ENCODE data around the gene CCDC88B.

CCDC88B gene

DNA sequence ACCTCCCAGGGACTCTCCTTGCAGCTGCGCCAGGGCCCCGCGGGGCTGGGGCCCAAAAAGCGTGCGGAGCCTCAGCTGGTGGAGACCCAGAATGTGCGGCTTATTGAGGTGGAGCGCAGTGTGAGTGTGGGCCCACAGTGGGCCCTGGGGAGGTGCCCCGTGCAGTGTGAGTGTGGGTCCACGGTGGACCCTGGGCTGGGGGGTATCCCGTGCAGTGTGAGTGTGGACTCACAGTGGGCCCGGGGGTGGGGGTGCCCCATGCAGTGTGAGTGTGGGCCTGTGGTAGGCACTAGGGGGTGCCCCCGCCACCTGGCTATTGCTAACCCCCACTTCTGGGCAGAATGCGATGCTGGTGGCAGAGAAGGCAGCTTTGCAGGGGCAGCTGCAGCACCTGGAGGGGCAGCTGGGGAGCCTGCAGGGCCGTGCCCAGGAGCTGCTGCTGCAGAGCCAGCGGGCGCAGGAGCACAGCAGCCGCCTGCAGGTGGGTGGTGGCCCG lies 11.2 kb downstream of the CCDC88B start:
- Histone ChIP-seq H3K14ac (ENCODE audit: low read length) (no peak overlapping the region), H2BK15ac (ENCODE audit: low read length) (no peak overlapping the region)
- WGBS, 2 donors (ENCODE audit: extremely low coverage in 2 of 2, insufficient read length in 2 of 2, insufficient replicate concordance in 1 of 2) = no CpG with 5 or more reads among the region's 18 CpGs

DNA sequence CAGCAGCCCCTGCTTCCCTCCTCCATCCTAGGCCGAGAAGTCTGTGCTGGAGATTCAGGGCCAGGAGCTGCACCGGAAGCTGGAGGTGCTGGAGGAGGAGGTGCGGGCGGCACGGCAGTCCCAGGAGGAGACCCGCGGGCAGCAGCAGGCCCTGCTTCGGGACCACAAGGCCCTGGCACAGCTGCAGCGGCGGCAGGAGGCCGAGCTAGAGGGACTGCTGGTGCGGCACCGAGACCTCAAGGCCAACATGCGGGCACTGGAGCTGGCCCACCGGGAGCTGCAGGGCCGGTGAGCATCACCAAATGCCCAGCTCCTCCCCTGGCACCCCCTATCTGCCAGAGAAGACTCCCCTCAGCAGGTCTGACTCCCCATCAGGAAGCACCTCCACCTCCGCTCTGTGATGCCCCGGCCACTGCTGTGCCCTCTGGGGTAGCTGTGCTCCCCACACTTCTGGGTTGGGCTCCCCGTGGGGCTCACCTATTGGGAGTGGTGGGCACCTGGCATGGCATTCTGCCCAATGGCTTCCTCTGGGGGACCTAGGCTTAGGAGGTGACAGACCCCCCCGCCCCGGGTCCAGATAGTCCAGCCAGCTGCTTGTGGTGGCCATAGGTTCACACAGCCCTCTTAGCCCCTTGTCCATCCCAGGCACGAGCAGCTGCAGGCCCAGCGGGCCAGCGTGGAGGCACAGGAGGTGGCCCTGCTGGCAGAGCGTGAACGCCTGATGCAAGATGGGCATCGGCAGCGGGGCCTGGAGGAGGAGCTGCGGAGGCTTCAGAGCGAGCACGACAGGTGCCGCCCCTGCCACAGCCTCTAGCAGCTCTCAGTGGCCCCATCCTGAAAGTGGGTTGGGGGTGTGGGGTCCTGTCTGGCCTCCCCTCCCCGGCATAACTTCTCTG lies 12.3 kb downstream of the CCDC88B start:
- Histone ChIP-seq H2AK5ac (ENCODE audit: low read depth, low read length) (peak overlapping the region; percentile 89), H3K4ac (ENCODE audit: low read length) (peak overlapping the region; percentile 66), H3K4me2 (ENCODE audit: insufficient read depth, low read length, poor library complexity, severe bottlenecking) (no peak overlapping the region), H3K36me3 (replicated peaks in 1 of 2; ENCODE audit: control insufficient read depth in 2 of 2, insufficient read depth in 2 of 2, low read length in 2 of 2) (no peaks in the 10 kb centered on the region), H3K27ac (replicated peaks; ENCODE audit: low read length) (no peak overlapping the region), H2BK5ac (ENCODE audit: low read length) (peak overlapping the region; percentile 39), H3K27me3 (ENCODE audit: control insufficient read depth in 3 of 3, insufficient read depth in 3 of 3, low read depth in 1 of 3, low read length in 3 of 3) (no peaks in the 10 kb centered on the region), H3K4me3 (ENCODE audit: low read length in 2 of 2) (no peak overlapping the region), H2AFZ (ENCODE audit: low read length) (peak overlapping the region; percentile 83), H3K23ac (ENCODE audit: low read depth, low read length, poor library complexity) (peak overlapping the region; percentile 73), H2BK15ac (ENCODE audit: low read length) (peak overlapping the region; percentile 49), H3K14ac (ENCODE audit: low read length) (no peak overlapping the region), H3K9ac (ENCODE audit: low read depth, low read length, poor library complexity) (no peak overlapping the region), H4K8ac (ENCODE audit: low read depth, low read length) (no peak overlapping the region), H4K91ac (ENCODE audit: low read depth, low read length, poor library complexity) (no peak overlapping the region), H2BK120ac (ENCODE audit: low read depth, low read length) (no peak overlapping the region), H3K18ac (ENCODE audit: low read length) (peak overlapping the region; percentile 64), H2BK12ac (ENCODE audit: low read length) (peak overlapping the region; percentile 94), H3K4me1 (ENCODE audit: control insufficient read depth in 2 of 2, insufficient read depth in 1 of 2, low read depth in 1 of 2, low read length in 2 of 2) (peaks cover 19 to 42% of the 10 kb centered on the region in 2 donors), H3K79me1 (ENCODE audit: low read depth, low read length) (peaks cover 4% of the 10 kb centered on the region), H3K9me3 (replicated peaks in 1 of 2; ENCODE audit: control insufficient read depth in 2 of 2, insufficient read depth in 1 of 2, low read depth in 1 of 2, low read length in 2 of 2) (no peaks in the 10 kb centered on the region)
- WGBS, 2 donors (ENCODE audit: extremely low coverage in 2 of 2, insufficient read length in 2 of 2, insufficient replicate concordance in 1 of 2) = no CpG with 5 or more reads among the region's 33 CpGs
- no peak for DNase-seq (ENCODE audit: low spot score)

More for the DNA sequence above, 11.2 kb downstream of the CCDC88B start:
- peak overlapping the region; percentile 53 for H3K4ac ChIP-seq (ENCODE audit: low read length)
- H3K4me1 ChIP-seq (ENCODE audit: control insufficient read depth in 2 of 2, insufficient read depth in 1 of 2, low read depth in 1 of 2, low read length in 2 of 2) = peaks cover 15 to 42% of the 10 kb centered on the region in 2 donors
- no peak overlapping the region for H3K18ac ChIP-seq (ENCODE audit: low read length)
- no peaks in the 10 kb centered on the region for H3K36me3 ChIP-seq (replicated peaks in 1 of 2; ENCODE audit: control insufficient read depth in 2 of 2, insufficient read depth in 2 of 2, low read length in 2 of 2)
- H2BK5ac ChIP-seq (ENCODE audit: low read length) = peak overlapping the region; percentile 82
- H3K27ac ChIP-seq (replicated peaks; ENCODE audit: low read length) = no peak overlapping the region
- no peak overlapping the region for H2BK12ac ChIP-seq (ENCODE audit: low read length)
- H3K79me1 ChIP-seq (ENCODE audit: low read depth, low read length) = peaks cover 4% of the 10 kb centered on the region
- DNase-seq (ENCODE audit: low spot score) = no peak
- no peak overlapping the region for H3K4me2 ChIP-seq (ENCODE audit: insufficient read depth, low read length, poor library complexity, severe bottlenecking)
- peak overlapping the region; percentile 83 for H2AFZ ChIP-seq (ENCODE audit: low read length)
- peak overlapping the region; percentile 31 for H3K23ac ChIP-seq (ENCODE audit: low read depth, low read length, poor library complexity)
- peak overlapping the region; percentile 24 for H4K91ac ChIP-seq (ENCODE audit: low read depth, low read length, poor library complexity)
- H3K4me3 ChIP-seq (ENCODE audit: low read length in 2 of 2) = no peak overlapping the region
- H4K8ac ChIP-seq (ENCODE audit: low read depth, low read length) = no peak overlapping the region
- H3K27me3 ChIP-seq (ENCODE audit: control insufficient read depth in 3 of 3, insufficient read depth in 3 of 3, low read depth in 1 of 3, low read length in 3 of 3) = no peaks in the 10 kb centered on the region
- H3K9me3 ChIP-seq (replicated peaks in 1 of 2; ENCODE audit: control insufficient read depth in 2 of 2, insufficient read depth in 1 of 2, low read depth in 1 of 2, low read length in 2 of 2) = no peaks in the 10 kb centered on the region
- H2BK120ac ChIP-seq (ENCODE audit: low read depth, low read length) = no peak overlapping the region
- H3K9ac ChIP-seq (ENCODE audit: low read depth, low read length, poor library complexity) = peak overlapping the region; percentile 21
- peak overlapping the region; percentile 75 for H2AK5ac ChIP-seq (ENCODE audit: low read depth, low read length)

DNA sequence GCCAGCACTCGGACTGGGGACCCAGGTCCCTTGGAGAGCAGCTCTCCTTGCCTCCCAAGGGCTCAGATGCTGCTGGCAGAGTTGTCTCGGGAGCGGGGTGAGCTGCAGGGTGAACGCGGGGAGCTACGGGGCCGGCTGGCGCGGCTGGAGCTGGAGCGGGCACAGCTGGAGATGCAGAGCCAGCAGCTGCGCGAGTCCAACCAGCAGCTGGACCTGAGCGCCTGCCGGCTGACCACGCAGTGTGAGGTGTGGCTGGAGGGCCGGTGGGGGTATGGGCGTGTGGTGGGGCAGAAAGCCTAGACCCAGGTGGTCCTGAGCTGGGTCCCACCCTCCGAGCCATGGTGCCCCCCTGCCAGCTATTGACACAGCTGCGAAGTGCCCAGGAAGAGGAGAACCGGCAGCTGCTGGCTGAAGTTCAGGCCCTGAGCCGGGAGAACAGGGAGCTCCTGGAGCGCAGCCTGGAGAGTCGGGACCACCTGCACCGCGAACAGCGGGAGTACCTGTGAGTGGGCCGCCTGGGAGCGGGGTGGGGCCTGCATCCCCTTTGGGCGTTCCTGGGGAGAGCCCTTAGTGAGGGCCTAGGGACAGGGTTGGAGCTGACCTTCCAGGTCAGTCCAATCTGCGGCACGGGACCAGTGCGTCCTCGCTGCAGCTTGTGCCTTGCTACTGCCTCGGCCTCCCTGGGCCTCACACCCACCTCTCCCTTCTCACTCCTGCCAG lies 13.2 kb downstream of the CCDC88B start:
- Histone ChIP-seq H3K36me3 (replicated peaks in 1 of 2; ENCODE audit: control insufficient read depth in 2 of 2, insufficient read depth in 2 of 2, low read length in 2 of 2) (no peaks in the 10 kb centered on the region), H2BK15ac (ENCODE audit: low read length) (peak overlapping the region; percentile 55), H3K9me3 (replicated peaks in 1 of 2; ENCODE audit: control insufficient read depth in 2 of 2, insufficient read depth in 1 of 2, low read depth in 1 of 2, low read length in 2 of 2) (no peaks in the 10 kb centered on the region), H3K4me2 (ENCODE audit: insufficient read depth, low read length, poor library complexity, severe bottlenecking) (no peak overlapping the region), H4K8ac (ENCODE audit: low read depth, low read length) (no peak overlapping the region), H3K27me3 (ENCODE audit: control insufficient read depth in 3 of 3, insufficient read depth in 3 of 3, low read depth in 1 of 3, low read length in 3 of 3) (no peaks in the 10 kb centered on the region), H3K79me1 (ENCODE audit: low read depth, low read length) (peaks cover 4% of the 10 kb centered on the region), H4K91ac (ENCODE audit: low read depth, low read length, poor library complexity) (peak overlapping the region; percentile 22), H3K9ac (ENCODE audit: low read depth, low read length, poor library complexity) (no peak overlapping the region), H3K4ac (ENCODE audit: low read length) (no peak overlapping the region), H3K4me3 (ENCODE audit: low read length in 2 of 2) (no peak overlapping the region), H2BK12ac (ENCODE audit: low read length) (peak overlapping the region; percentile 94), H2BK5ac (ENCODE audit: low read length) (peak overlapping the region; percentile 39), H2BK120ac (ENCODE audit: low read depth, low read length) (peak overlapping the region; percentile 35), H3K27ac (replicated peaks; ENCODE audit: low read length) (no peak overlapping the region), H3K4me1 (ENCODE audit: control insufficient read depth in 2 of 2, insufficient read depth in 1 of 2, low read depth in 1 of 2, low read length in 2 of 2) (peaks cover 22 to 48% of the 10 kb centered on the region in 2 donors), H3K23ac (ENCODE audit: low read depth, low read length, poor library complexity) (no peak overlapping the region), H2AFZ (ENCODE audit: low read length) (no peak overlapping the region), H2AK5ac (ENCODE audit: low read depth, low read length) (peak overlapping the region; percentile 99), H3K14ac (ENCODE audit: low read length) (no peak overlapping the region), H3K18ac (ENCODE audit: low read length) (peak overlapping the region; percentile 64)
- no CpG with 5 or more reads among the region's 34 CpGs for WGBS, 2 donors (ENCODE audit: extremely low coverage in 2 of 2, insufficient read length in 2 of 2, insufficient replicate concordance in 1 of 2)
- no peak for DNase-seq (ENCODE audit: low spot score)

Measured in neuronal stem cell (in vitro differentiated cells).